Measurements from ENCODE around the gene ARSG.
"Not testable (repeated sequence)": the region's sequence is repeated elsewhere in the genome, so short reads cannot be mapped to it uniquely, and the experiment has no call there.

ARSG gene

GRCh38 chr17:68290955-68291835, at the start of gene ARSG, which contains the start of gene SLC16A6:
Gene ARSG, plus strand, starts transcription at chr17:68291495. Its CDS starts 15,999 bp downstream, at chr17:68307494.
Gene SLC16A6, minus strand, starts transcription at chr17:68291127. Its CDS starts 12,807 bp downstream, at chr17:68278320.
- DNase-seq (ENCODE audit: low read depth, low spot score), result peak; percentile 75

- no peak for DNase-seq (ENCODE audit: low read depth, low spot score)
Observed at GRCh38 chr17:68246271-68247028, 44.8 kb upstream of the ARSG start.

GRCh38 chr17:68247445-68248198, 43.7 kb upstream of the ARSG start, which contains the start of gene AMZ2:
Gene AMZ2, plus strand, starts transcription at chr17:68248043. Its CDS starts 2,145 bp downstream, at chr17:68250188.
- DNase-seq (ENCODE audit: low read depth, low spot score), result peak; percentile 98

DNA sequence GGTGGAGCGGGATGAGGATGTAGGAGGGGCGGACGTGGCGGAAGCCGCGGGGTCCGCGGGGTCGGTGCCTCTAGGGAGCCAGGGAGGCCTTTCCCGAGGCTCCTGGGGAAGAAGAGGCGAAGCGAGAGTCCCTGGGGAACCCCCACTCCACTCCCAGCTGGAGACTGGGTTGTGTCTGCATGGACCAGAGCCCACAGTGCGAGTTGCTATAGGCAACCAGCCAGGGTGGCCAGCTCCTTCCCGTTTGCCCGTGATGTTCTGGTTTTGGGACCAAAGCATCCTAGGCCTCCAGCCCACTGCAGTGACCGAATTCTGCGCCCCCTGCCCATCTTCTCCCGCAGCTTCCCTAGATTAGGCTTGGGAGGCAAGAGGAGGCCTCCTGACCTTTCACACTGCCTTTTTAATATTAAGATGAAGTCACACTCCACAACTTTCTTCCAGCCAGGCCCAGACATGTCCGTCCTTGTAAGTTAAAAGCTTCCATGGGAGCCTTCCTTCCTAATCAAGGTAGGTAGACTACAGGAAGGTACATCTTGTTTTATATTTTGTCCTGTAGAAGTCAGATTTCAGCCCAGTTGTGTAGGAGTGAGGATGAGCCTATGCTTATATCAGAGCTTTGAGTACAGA, 43.0 kb upstream of the ARSG start:
- peak; percentile 75 for DNase-seq (ENCODE audit: low read depth, low spot score)

- no peak for DNase-seq (ENCODE audit: low read depth, low spot score)
Observed at GRCh38 chr17:68248891-68249290, 42.4 kb upstream of the ARSG start.

- DNase-seq (ENCODE audit: low read depth, low spot score), result no peak
Observed at GRCh38 chr17:68249354-68249765, 41.9 kb upstream of the ARSG start.

DNA sequence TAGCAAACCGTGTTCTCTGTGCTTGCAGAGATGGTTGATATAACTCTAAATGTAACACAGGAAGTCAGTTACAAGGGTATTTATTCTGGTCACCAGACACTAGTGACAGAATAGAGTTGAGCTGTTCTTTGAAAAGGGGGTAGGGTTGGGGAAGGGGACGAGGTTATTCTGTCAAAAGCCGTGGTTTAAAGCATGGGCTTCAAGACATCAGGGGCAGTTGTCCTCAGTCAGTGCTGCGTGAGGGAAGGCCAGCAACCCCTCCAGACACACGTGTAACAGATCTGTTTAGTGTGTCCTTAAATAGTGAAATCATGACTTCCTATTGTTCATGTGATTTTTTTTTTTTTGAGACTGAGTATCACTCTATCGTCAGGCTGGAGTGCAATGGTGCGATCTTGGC, 37.9 kb upstream of the ARSG start:
- not testable (repeated sequence) for DNase-seq (ENCODE audit: low read depth, low spot score)

GRCh38 chr17:68255151-68255550, 36.1 kb upstream of the ARSG start:
- no peak for DNase-seq (ENCODE audit: low read depth, low spot score)

DNA sequence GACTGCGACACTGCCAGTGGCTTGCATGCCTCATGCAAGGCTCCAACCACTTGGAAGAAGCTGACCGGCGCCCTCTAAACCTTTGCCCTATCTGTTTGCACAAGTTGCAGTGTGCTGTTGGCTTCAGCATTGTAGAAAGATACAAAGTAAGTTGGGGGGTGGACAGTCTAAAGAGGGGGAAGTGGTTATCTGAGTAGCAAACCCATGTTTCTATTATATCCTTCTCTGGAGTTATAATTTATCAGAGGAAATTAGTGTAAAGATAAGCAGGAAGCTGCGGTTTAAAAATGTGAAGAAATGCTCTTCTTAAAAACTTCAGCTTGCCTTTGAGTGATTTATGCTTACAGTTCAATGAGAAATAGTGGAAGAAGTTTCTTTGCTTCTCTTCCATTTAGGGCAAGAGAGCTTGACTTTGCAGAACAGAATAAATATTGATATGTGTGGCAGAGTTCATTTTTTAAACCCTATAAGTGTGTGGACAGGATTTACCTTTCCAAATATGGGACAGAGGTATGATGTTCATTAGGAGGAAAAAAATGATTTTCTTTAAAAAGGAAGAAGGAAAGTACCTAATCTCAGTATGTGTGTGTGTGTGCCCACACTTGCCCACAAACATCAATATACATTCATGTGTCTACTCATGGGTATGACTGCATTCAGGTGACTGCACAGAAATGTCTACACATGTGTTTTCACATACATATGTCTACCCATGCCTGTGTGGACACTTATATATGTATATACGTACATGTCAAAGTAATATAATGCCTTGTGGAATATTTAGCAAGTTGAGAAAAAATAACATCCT, 35.4 kb upstream of the ARSG start:
- DNase-seq (ENCODE audit: low read depth, low spot score), result no peak

DNA sequence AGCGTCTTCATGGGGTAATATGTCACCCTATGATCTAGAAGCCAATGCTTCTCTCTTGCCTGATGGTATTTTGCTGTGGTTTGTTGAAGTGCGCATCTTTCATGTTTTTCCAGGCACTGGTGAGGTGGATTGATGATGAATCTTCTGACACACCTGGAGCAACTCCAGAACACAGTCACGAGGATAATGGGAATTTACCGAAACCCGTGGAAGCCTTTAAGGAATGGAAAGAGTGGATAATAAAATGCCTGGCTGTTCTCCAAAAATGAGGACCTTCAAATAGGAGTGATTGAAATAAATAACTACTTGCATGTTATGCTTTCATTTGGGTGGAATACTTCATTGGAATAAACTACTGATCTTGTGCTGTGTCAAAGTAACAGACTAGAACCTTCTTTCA, 34.6 kb upstream of the ARSG start:
- peak; percentile 10 for DNase-seq (ENCODE audit: low read depth, low spot score)

DNA sequence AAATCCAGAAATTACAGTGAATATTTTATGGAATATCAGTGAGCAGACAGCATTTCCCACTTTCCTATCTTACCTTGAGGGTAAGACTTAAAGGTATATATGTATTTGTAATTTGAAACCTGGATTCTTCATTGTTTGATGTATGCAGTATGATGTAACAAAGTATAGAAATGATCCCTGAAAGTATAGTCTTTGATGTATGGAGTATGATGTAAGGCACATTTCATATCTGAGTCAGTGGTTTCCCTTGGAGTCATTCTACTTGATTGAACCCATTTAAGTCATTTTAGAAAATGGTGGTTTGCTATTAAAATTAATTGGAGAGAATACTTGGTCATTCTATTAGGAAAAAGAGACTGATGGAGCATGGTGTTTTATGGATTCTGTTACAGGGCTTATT, 33.4 kb upstream of the ARSG start:
- DNase-seq (ENCODE audit: low read depth, low spot score), result no peak

DNA sequence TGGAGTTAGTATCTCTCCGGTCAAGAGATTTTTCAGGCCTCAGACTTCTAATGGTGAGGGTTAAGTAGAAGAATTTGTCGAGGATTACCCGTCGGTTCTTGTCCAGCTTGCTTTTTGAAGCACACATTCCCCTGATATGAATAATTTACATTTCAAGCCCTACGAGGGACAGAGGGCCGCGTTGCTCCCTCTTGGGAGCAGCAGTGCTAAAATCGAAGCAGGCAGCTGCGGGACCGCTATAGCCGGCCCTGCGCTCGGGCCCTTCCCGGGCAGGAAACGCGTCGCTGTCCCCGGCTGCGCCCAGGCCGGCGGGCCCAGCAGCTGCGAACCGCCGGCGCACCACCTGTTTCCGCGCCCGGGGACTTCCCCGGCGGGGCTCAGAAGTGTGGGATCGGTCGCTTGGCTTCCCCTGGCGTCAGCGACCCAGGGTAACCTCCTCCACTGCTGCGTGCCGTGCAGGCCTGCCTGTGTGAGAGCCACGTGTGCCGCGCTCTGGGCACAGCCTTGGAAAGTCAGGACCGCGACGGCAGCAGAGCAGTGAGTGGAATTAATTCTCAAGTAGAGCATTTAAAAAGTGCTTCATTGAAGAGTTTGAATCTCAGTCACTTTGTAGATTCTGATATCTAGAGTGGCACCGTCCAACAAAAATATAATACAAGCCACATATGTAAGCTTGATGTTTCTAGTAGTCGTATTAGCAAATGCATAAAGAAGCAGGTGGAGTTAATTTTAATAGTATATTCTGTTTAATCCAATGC, 32.2 kb upstream of the ARSG start:
- DNase-seq (ENCODE audit: low read depth, low spot score), result peak; percentile 28

GRCh38 chr17:68259648-68259951, 31.7 kb upstream of the ARSG start:
- peak; percentile 5 for DNase-seq (ENCODE audit: low read depth, low spot score)

GRCh38 chr17:68260051-68260762, 31.1 kb upstream of the ARSG start:
- peak; percentile 67 for DNase-seq (ENCODE audit: low read depth, low spot score)

GRCh38 chr17:68262467-68262866, 28.8 kb upstream of the ARSG start:
- not testable (repeated sequence) for DNase-seq (ENCODE audit: low read depth, low spot score)

DNA sequence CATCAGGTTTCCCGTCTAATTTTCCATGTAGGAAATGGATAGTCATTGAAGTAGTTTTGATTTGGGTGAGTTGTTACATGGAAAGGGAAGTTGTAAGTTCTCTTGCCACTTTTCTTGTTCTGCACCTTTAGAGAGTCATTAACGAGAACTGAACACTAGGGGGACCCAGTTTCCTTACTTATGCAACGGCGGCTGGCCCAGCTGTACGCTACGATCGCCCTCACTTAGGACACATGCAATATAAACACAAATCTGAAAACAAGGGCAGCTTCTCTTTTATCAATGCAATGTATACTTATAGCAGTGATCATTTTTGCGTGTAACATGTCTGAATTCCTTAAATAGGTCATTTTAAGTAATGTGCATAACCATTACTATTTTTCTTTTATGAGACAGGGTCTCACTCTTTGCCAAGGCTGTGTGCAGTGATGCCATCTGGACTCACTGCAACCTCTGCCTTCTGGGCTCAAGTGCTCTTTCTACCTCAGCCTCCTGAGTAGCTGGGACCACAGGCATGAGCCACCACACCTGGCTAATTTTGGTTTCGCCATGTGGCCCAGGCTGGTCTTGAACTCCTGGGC, 28.1 kb upstream of the ARSG start:
- peak; percentile 36 for DNase-seq (ENCODE audit: low read depth, low spot score)

DNA sequence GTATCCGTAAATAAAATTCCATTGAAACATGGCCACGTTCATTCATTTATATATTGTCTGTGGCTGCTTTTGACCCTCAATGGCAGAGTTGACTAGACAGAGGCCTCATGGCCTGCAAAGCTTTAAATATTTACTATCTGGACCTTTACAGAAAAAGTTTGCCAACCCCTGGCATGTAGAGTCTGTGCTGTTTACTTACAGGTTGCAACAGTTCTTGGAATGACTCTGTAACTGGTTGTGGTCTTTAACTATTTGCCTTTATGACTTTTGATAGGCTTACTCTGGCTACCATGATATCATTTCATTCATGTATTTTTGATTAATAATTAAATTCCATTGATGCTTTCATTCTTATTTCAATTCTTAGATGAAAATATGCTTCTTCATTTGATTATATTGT, 25.5 kb upstream of the ARSG start:
- not testable (repeated sequence) for DNase-seq (ENCODE audit: low read depth, low spot score)

DNA sequence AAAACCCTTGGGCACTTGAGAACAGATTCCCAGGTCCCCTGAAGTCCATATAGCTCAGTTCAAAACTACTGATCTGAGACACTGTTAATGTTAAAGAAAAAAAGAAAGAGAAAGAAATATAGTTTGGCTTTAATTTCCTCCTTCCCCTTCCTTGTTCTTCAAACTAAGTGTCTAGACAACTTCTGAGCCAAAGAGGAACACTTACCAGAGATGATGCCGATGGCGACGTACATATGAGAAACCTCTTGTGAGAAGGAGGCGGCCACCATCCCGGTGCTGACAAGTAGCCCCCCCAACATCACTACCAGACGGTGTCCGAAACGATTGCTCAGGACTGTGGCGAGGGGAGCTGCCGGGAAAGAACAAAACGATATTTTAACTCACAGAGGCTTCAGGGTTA, 17.6 kb upstream of the ARSG start:
- no peak for DNase-seq (ENCODE audit: low read depth, low spot score)

DNA sequence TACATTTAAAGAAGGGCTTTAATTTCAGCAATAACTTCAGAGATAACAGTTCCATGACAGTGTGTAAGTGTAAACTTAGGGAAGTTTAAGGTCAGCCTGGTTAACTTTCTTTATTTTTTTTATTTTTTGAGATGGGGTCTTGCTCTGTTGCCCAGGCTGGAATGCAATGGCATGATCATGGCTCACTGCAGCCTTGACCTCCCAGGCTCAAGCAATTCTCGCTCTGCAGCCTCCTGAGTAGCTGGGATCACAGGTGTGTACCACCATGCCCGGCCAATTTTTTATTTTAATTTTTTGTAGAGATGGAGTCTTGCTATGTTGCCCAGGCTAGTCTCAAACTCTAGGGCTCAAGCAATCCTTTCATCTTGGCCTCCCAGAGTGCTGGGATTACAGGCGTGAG, 15.0 kb upstream of the ARSG start:
- not testable (repeated sequence) for DNase-seq (ENCODE audit: low read depth, low spot score)
